HEK293T (cell line): ENCODE data around the gene GTPBP3.

ENCODE experiments used
- BHLHE40 ChIP-seq: fragments of 450-650 bp; IDR thresholded peaks from 2 replicates; pipeline ENCODE4 v1.6.1; 2016; ENCODE audit warnings: mild to moderate bottlenecking, moderate library complexity, borderline replicate concordance
- FOXA1 ChIP-seq: fragments of 450-650 bp; IDR thresholded peaks from 2 replicates; pipeline ENCODE4 v1.6.1; 2016; ENCODE audit warnings: mild to moderate bottlenecking
- FOXK2 ChIP-seq: fragments of 450-650 bp; IDR thresholded peaks from 2 replicates; pipeline ENCODE4 v1.6.1; 2016; ENCODE audit warnings: mild to moderate bottlenecking
- FOXM1 ChIP-seq: fragments of 450-650 bp; IDR thresholded peaks from 2 replicates; pipeline ENCODE4 v1.6.1; 2017; ENCODE audit warnings: mild to moderate bottlenecking, borderline replicate concordance
- HDGF ChIP-seq: fragments of 450-650 bp; IDR thresholded peaks from 2 replicates; pipeline ENCODE4 v1.6.1; 2017; ENCODE audit warnings: antibody characterized with exemption, borderline replicate concordance
- SP1 ChIP-seq: fragments of 450-650 bp; IDR thresholded peaks from 2 replicates; pipeline ENCODE4 v1.6.1; 2017
- ZNF384 ChIP-seq: fragments of 450-650 bp; IDR thresholded peaks from 2 replicates; pipeline ENCODE4 v1.6.1; 2016

DNA sequence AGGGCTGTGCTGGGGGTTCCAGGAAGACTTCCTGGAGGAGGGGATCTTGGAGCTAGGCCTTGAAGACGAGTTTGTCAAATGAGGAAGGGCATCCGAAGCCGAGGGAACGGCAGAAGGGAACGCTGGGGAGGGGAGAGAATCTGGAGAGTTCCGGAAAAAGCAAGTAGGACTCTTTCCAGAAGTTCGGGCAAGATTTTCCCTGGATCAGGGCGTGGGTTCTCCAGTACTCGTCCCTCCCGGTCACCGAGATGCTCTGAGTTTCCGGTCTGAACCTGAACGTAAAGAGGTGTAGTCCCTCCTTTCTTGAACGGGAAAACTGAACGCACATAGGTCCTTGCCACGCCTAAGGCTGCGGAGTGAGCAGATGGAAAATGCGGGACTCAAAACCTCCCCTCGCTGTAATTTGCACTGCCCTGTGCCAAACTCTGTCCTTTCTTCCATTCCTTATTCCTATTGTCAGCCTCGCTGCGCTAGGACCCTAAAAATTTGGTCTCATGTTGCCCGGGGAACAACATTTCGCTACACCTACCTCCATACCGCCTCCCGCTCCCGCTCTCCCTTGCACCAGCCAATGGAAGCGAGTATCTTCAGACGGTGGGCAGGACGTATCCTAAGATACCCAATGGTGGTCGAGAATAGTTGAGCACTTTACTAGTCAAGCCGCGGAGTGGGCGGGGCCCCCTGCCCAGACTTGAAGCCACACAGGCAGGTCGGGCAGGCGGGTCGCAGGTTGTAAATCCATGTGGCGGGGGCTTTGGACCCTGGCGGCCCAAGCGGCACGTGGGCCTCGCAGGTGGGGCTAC, at the start of gene GTPBP3:
- TF ChIP-seq FOXA1 (no peak), ZNF384 (no peak), SP1 (peak; percentile 92; the same call in 1 of the 2 replicates), BHLHE40 (no peak), FOXK2 (no peak), HDGF (no peak), FOXM1 (peak; percentile 80)
